GM18507 (cell line): ENCODE measurements around the gene SCRN1.
"Not testable (repeated sequence)": the region's sequence is repeated elsewhere in the genome, so short reads cannot be mapped to it uniquely, and the experiment has no call there.

ENCODE experiments used
- DNase-seq: peaks from one replicate; pipeline ENCODE4 v3.0.0; 2011; ENCODE audit warnings: low read depth; ENCODE audit not compliant: insufficient read length; ENCODE audit errors: extremely low spot score
- FAIRE-seq: peaks from 2 replicates; lab custom pipeline; 2011; peaks lifted over from hg19 to GRCh38; lab: Jason Lieb, UNC

The SCRN1 gene

GRCh38 chr7:29972315-29972669, 17.3 kb downstream of the SCRN1 start:
- FAIRE-seq (no peak), DNase-seq (no peak)

- DNase-seq, result no peak
- no peak for FAIRE-seq
Observed at GRCh38 chr7:29971566-29972314, 17.9 kb downstream of the SCRN1 start.

- FAIRE-seq, result no peak
Observed at GRCh38 chr7:29970158-29970557, 19.4 kb downstream of the SCRN1 start.

DNA sequence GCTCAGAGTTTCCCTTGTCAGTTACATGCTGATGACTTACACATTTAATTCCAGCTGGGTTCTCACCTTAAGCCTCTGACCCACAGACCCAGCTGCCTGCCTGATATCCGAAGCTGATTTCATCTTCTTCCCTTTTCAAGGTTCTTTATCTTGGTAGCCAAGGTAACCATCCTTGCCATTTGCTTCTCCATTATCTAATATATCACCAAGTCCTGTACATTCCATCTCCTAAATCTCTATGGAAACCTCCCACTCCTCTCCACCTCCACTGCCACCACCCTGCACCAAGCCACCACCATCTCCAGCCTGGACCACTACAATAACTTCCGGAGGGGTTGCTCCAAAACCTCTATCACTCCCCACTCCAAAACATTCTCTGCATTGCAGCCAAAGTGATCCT, 19.9 kb downstream of the SCRN1 start:
- no peak for FAIRE-seq
- no peak for DNase-seq

More at GRCh38 chr7:29970158-29970557, 19.4 kb downstream of the SCRN1 start:
- DNase-seq, result no peak

- FAIRE-seq, result no peak
Observed at GRCh38 chr7:29968683-29969395, 20.8 kb downstream of the SCRN1 start.

GRCh38 chr7:29965030-29965429, 24.6 kb downstream of the SCRN1 start:
- no peak for DNase-seq
- no peak for FAIRE-seq

More at GRCh38 chr7:29968683-29969395, 20.8 kb downstream of the SCRN1 start:
- no peak for DNase-seq

DNA sequence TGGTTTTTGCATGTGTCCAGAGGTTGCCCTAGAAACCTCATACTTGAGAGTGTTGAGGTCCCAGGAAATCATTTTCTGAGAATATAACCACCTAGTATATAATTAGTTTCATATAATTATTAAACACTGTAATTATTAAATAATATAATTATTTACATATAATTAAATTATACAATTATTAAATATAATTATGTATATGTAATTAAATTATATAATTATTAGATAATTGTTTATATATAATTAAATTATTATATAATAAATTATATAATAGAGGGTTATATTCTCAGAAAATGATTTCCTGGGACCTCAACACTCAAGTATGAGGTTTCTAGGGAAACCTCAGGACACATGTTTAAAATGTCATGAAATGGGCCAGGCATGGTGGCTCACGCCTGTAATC, 27.6 kb downstream of the SCRN1 start:
- DNase-seq, result no peak
- no peak for FAIRE-seq

GRCh38 chr7:29961611-29962010, 28.0 kb downstream of the SCRN1 start:
- not testable (repeated sequence) for DNase-seq, FAIRE-seq

DNA sequence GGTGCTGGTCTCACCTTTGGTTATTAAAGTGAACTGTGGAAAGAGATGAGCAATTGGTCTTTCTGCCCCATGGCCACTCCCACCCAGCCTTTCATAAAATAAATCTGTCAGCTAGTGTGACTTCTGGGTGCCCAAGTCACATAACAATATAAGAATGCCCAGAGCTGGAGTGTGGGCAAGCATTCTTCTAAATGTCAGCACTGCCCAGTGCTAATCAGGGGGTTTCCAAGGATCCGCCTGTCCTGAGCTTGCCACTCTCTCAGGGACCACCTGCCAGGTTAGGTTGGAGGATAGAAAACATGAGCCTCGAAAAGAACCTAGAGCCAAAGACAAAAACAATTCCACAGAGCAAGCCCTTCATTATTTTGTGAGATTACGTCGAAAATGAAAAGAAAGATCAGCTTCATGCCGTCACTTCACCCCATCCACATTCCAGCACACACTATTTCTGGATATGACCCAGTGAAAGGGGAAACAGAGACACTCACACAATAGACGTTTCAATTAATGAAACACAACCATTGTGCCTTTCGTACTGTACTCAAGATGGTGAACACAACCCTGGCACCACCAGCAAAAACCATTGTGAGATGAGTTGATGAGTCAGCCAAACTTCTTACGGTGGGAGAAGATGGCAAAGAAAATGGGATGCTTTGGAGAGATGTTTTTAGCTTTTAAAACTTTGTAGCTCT, 30.8 kb downstream of the SCRN1 start:
- no peak for DNase-seq
- FAIRE-seq, result no peak

DNA sequence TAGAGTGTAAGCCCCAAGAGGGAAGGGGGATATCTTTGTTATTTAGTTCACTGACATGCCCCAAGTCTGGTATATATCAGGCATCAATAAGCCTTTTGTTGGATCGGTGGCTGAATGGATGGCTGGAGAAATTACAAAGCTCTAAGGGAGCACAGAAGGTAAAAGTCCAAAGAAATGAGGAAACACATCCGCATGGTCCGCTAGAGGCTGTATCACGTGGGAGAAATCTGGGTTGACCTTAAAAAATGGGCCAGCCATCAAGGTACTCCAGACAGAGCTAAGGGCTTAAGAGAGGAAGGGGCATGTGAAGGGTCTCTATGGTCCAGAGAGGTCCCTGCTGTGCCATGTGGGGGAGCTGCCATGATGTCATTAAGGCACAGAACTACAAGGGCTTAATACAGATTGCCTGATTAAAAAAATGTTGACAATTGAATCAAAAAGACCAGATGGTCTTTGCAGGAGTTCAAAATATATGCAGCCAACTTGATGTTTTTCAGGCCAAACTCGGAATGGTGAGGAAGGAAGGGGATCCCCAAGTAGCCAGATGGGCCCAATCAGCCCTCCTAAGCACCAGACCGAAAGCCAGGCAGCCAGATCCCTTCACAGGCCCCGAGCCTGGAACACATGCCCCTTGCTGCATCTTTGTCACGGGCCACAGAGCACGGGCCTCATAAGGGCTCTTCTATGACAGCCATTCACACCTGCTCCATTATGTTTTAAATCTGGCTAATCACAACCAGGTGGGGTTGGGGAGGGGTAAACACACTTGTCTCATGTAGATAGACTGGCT, 31.9 kb downstream of the SCRN1 start:
- FAIRE-seq, result no peak
- DNase-seq, result no peak

- DNase-seq (no peak), FAIRE-seq (no peak)
Observed at GRCh38 chr7:29956487-29956836, 33.1 kb downstream of the SCRN1 start.

DNA sequence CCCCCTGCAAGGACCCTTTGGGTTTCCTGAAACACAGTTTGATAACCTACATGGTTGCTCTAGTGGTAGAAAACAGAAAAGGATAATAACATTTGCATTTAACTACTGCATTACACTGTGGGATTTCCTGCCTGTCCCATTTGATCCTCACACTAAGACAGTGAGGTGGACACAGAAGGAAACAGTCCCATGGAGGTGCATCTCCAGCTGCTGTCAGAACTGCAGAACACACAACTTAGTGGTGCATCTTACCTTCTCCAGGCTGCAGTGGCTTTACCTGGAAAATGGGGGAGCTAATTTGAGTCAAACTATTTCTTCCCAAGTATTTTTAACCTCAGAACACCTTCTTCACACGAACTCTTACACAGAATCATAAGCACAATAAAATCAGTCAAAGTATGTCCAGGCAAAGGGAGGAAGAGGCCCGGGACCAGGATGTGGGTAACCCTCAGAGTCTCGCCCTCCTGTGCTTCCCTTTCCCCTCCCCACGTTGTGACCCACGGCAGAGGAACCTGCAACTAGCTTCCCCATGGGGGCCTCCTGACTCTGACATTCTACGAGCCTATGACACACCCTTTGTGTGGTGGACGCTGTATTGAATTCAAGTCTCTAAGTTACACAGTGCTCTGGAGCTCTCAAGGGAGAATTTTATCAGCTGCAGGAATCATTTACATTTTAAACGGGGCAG, 33.7 kb downstream of the SCRN1 start:
- peak; percentile 77 for FAIRE-seq

GRCh38 chr7:29955075-29955792, 34.4 kb downstream of the SCRN1 start:
- no peak for DNase-seq
- FAIRE-seq, result no peak

More for the DNA sequence above, 33.7 kb downstream of the SCRN1 start:
- peak; percentile 17 for DNase-seq

DNA sequence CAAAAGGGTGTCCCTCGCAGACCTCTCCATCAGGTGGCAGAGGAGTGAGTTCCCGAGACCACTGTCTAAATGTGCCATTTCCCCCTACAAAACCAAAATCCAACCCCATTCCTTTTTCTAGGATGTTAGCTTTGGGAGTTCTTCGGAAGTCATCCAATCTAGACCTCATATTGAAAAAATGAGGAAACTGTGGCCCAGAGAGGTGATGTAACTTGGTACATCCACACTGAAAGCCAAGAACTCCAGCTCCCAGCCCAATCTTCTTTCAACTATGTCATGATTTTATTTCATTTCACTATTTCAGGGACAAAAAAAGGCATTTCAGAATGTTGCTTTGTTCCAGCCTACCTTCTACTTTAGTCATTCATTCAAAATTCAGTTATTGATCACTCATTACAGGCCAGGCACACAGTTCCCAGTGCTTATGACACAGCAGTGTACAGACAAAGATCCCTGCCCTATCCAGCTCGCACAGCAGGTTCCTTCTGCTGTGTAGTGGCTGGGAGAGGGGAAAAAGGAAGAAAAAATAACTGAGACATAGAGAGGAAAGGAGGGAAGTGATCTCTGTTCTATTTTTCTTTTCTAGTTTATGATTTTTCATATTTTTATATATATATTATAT, 35.8 kb downstream of the SCRN1 start:
- DNase-seq (no peak), FAIRE-seq (no peak)

GRCh38 chr7:29951206-29951605, 38.4 kb downstream of the SCRN1 start:
- no peak for DNase-seq
- FAIRE-seq, result no peak

DNA sequence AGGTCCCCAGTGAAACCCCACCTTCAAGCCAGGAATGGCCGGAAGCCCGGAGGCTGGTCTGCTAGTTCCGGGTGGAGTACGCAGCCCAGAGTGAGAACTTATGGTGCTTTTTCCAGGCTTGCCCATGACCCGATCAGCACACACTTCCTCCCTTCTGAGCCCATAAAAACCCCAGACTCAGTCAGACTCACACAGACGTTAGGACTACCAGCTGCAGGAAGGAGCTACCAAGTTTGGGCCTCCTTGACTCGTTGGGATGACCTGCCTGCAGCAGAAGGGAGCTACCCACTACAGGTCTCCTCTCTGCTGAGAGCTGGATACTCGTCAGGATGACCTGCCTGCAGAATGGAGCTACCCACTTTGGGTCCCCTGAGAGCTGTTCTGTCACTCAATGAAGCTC, 39.1 kb downstream of the SCRN1 start:
- FAIRE-seq (no peak), DNase-seq (no peak)

DNA sequence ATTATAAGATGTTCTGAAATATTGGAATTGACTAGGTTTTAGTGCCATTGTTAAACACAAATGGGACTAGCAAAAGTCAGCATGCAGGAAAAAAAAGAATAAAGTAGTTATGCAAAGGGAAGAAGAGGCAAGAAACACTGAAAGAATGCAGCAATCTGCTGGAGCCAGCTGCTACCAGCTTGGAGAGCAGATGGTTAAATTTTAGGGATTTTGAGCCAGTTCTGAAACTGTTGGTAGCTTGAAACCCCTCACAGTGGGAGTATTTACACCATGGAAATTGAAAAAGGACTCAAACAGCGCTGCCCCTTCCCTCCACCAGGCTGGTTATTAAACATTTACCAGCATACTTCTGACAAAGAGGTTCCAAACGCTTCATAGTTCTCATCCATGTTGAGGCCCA, 41.0 kb downstream of the SCRN1 start:
- FAIRE-seq (no peak), DNase-seq (no peak)

DNA sequence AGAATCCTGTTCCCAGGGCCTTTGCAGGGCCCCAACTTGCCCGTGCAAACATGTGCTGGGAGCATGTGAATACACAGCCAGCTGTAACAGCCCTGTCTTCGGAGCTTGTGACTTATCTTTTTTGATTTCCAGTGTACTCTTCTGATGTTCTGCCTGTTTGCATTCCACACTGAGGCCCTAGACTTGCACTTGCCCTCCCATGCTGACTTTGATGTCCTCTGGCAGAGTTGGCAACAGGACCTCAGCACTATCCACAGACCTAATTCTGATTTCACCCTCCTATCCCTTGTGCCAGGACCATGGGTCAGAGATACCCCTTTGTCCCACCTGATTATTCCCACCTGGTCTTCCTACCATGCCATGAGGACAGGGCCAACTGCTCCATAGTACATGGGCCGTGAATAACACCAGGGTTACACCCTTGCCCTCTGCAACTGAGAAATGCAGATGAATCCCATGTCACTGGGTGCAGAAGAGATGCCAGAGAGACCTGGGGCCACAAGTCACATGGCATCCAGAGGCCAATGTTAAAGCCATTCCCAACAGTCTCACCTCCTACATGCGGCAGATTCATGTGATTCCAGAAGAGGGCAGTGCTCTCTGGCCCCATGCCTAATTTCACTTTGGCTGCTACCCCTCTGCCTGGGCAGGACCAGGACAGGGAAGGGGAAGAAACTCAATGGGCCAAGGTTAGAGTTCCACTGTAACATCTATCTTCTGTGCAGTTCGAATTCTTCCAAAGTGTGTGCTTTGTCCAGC, 43.0 kb downstream of the SCRN1 start:
- no peak for DNase-seq
- FAIRE-seq, result no peak
